HepG2 (cell line): Measurements from ENCODE around the gene MYO1E. TPM values are rescaled to one million over a fixed set of nuclear protein-coding genes. Genes with fewer than 3 reads are reported as not detected.

Experiments
- ARNTL ChIP-seq: sonication (generic); formaldehyde crosslinking; IDR thresholded peaks from 2 replicates; pipeline ENCODE4 v1.4.0; 2020; ENCODE audit warnings: mild to moderate bottlenecking, missing genetic modification reagents
- HNF4A ChIP-seq: sonication (generic); formaldehyde crosslinking; IDR thresholded peaks from 2 replicates; pipeline ENCODE4 v1.4.0; 2020; ENCODE audit warnings: missing genetic modification reagents
- MAFG ChIP-seq: sonication (generic); formaldehyde crosslinking; IDR thresholded peaks from 2 replicates; pipeline ENCODE4 v1.5.1; 2020; ENCODE audit warnings: mild to moderate bottlenecking, missing genetic modification reagents
- RAD21 ChIP-seq: fragments of 450-650 bp; formaldehyde crosslinking; IDR thresholded peaks from 2 replicates; pipeline ENCODE4 v1.5.0; 2020; ENCODE audit warnings: mild to moderate bottlenecking
- RARA ChIP-seq: IDR thresholded peaks from 2 replicates; pipeline ENCODE4 v1.6.1; 2016; ENCODE audit warnings: missing genetic modification reagents, missing compliant biosample characterization
- XBP1 ChIP-seq: sonication (generic); formaldehyde crosslinking; IDR thresholded peaks from 2 replicates; pipeline ENCODE4 v1.5.0; 2020; ENCODE audit warnings: missing genetic modification reagents
- ZGPAT ChIP-seq: IDR thresholded peaks from 2 replicates; pipeline ENCODE4 v1.6.1; 2016; ENCODE audit warnings: mild to moderate bottlenecking
- ZNF597 ChIP-seq: sonication (generic); formaldehyde crosslinking; IDR thresholded peaks from 2 replicates; pipeline ENCODE4 v1.5.0; 2020; ENCODE audit warnings: missing genetic modification reagents
- polyA plus RNA-seq, 8 experiments: library from polyadenylated mRNA; depleted of rRNA in 3 of 8; stranded (reverse) in 7 of 8; unstranded in 1 of 8; fragments of >200 nt; fragmentation: Illumina TruSeq in 4 of 8; extraction: Trizol in 4 of 8; gene quantifications; 2 replicates each; pipeline versions ENCODE4 v1.2.1 to v1.2.3, GENCODE V29; 2011 to 2016; ENCODE audit warnings: low read depth in 4 of 8, missing spikeins in 1 of 8, mixed read lengths in 1 of 8; ENCODE audit not compliant: insufficient read depth in 1 of 8
- total RNA-seq, 5 experiments: library from RNA; depleted of rRNA; stranded (reverse); fragments of >200 nt; fragmentation: Illumina TruSeq; extraction: Trizol; gene quantifications; 2 replicates each; pipeline ENCODE4 v1.2.3, GENCODE V29; 2016; ENCODE audit warnings: low read depth in 1 of 5
- TF ChIP-seq, protein P1 (sequence below): sonication (generic); formaldehyde crosslinking; IDR thresholded peaks from 2 replicates; pipeline ENCODE4 v1.5.1; 2020; ENCODE audit warnings: mild to moderate bottlenecking, missing genetic modification reagents, borderline replicate concordance
- TF ChIP-seq, protein P2 (sequence below): sonication (generic); formaldehyde crosslinking; IDR thresholded peaks from 2 replicates; pipeline ENCODE4 v1.5.0; 2020; ENCODE audit warnings: mild to moderate bottlenecking, missing genetic modification reagents, borderline replicate concordance
- TF ChIP-seq, protein P3 (sequence below): sonication (generic); formaldehyde crosslinking; IDR thresholded peaks from 2 replicates; pipeline ENCODE4 v1.4.0; 2020; ENCODE audit warnings: mild to moderate bottlenecking, missing genetic modification reagents, borderline replicate concordance

Gene MYO1E
- total and polyA plus RNA-seq, 2 of the 13 experiments (the other 11 are each of a cell fraction or from before 2014, with no cell fraction given): 15.7 to 25.1 TPM

DNA sequence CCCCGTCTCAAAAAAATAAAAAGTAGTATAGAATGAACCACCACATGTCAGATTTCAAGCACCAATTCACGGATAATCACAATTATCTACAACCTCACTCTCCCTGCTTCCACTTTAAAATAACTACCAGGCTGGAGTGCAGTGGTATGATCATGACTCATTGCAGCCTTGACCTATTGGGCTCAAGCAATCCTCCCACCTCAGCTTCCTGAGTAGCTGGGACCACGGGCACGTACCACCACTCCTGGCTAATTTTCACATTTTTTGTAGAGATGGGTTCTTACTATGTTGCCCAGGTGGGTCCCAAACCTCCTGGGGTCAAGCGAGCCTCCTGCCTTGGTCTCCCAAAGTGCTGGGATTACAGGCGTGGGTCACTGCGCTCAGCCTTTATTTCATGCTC, 204.1 kb downstream of the MYO1E start (continued):
- TF ChIP-seq, protein P1, sequence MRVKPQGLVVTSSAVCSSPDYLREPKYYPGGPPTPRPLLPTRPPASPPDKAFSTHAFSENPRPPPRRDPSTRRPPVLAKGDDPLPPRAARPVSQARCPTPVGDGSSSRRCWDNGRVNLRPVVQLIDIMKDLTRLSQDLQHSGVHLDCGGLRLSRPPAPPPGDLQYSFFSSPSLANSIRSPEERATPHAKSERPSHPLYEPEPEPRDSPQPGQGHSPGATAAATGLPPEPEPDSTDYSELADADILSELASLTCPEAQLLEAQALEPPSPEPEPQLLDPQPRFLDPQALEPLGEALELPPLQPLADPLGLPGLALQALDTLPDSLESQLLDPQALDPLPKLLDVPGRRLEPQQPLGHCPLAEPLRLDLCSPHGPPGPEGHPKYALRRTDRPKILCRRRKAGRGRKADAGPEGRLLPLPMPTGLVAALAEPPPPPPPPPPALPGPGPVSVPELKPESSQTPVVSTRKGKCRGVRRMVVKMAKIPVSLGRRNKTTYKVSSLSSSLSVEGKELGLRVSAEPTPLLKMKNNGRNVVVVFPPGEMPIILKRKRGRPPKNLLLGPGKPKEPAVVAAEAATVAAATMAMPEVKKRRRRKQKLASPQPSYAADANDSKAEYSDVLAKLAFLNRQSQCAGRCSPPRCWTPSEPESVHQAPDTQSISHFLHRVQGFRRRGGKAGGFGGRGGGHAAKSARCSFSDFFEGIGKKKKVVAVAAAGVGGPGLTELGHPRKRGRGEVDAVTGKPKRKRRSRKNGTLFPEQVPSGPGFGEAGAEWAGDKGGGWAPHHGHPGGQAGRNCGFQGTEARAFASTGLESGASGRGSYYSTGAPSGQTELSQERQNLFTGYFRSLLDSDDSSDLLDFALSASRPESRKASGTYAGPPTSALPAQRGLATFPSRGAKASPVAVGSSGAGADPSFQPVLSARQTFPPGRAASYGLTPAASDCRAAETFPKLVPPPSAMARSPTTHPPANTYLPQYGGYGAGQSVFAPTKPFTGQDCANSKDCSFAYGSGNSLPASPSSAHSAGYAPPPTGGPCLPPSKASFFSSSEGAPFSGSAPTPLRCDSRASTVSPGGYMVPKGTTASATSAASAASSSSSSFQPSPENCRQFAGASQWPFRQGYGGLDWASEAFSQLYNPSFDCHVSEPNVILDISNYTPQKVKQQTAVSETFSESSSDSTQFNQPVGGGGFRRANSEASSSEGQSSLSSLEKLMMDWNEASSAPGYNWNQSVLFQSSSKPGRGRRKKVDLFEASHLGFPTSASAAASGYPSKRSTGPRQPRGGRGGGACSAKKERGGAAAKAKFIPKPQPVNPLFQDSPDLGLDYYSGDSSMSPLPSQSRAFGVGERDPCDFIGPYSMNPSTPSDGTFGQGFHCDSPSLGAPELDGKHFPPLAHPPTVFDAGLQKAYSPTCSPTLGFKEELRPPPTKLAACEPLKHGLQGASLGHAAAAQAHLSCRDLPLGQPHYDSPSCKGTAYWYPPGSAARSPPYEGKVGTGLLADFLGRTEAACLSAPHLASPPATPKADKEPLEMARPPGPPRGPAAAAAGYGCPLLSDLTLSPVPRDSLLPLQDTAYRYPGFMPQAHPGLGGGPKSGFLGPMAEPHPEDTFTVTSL (CRISPR knock-in tag): peak; percentile 68; the same call in 1 of the 2 replicates
- TF ChIP-seq MAFG (CRISPR knock-in tag): no peak
- peak; percentile 21; the same call in 1 of the 2 replicates for TF ChIP-seq RARA (CRISPR knock-in tag)
- TF ChIP-seq, protein P2, sequence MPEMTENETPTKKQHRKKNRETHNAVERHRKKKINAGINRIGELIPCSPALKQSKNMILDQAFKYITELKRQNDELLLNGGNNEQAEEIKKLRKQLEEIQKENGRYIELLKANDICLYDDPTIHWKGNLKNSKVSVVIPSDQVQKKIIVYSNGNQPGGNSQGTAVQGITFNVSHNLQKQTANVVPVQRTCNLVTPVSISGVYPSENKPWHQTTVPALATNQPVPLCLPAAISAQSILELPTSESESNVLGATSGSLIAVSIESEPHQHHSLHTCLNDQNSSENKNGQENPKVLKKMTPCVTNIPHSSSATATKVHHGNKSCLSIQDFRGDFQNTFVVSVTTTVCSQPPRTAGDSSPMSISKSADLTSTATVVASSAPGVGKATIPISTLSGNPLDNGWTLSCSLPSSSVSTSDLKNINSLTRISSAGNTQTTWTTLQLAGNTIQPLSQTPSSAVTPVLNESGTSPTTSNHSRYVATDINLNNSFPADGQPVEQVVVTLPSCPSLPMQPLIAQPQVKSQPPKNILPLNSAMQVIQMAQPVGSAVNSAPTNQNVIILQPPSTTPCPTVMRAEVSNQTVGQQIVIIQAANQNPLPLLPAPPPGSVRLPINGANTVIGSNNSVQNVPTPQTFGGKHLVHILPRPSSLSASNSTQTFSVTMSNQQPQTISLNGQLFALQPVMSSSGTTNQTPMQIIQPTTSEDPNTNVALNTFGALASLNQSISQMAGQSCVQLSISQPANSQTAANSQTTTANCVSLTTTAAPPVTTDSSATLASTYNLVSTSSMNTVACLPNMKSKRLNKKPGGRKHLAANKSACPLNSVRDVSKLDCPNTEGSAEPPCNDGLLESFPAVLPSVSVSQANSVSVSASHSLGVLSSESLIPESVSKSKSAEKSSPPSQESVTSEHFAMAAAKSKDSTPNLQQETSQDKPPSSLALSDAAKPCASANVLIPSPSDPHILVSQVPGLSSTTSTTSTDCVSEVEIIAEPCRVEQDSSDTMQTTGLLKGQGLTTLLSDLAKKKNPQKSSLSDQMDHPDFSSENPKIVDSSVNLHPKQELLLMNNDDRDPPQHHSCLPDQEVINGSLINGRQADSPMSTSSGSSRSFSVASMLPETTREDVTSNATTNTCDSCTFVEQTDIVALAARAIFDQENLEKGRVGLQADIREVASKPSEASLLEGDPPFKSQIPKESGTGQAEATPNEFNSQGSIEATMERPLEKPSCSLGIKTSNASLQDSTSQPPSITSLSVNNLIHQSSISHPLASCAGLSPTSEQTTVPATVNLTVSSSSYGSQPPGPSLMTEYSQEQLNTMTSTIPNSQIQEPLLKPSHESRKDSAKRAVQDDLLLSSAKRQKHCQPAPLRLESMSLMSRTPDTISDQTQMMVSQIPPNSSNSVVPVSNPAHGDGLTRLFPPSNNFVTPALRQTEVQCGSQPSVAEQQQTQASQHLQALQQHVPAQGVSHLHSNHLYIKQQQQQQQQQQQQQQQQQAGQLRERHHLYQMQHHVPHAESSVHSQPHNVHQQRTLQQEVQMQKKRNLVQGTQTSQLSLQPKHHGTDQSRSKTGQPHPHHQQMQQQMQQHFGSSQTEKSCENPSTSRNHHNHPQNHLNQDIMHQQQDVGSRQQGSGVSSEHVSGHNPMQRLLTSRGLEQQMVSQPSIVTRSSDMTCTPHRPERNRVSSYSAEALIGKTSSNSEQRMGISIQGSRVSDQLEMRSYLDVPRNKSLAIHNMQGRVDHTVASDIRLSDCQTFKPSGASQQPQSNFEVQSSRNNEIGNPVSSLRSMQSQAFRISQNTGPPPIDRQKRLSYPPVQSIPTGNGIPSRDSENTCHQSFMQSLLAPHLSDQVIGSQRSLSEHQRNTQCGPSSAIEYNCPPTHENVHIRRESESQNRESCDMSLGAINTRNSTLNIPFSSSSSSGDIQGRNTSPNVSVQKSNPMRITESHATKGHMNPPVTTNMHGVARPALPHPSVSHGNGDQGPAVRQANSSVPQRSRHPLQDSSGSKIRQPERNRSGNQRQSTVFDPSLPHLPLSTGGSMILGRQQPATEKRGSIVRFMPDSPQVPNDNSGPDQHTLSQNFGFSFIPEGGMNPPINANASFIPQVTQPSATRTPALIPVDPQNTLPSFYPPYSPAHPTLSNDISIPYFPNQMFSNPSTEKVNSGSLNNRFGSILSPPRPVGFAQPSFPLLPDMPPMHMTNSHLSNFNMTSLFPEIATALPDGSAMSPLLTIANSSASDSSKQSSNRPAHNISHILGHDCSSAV (CRISPR knock-in tag): no peak
- TF ChIP-seq, protein P3, sequence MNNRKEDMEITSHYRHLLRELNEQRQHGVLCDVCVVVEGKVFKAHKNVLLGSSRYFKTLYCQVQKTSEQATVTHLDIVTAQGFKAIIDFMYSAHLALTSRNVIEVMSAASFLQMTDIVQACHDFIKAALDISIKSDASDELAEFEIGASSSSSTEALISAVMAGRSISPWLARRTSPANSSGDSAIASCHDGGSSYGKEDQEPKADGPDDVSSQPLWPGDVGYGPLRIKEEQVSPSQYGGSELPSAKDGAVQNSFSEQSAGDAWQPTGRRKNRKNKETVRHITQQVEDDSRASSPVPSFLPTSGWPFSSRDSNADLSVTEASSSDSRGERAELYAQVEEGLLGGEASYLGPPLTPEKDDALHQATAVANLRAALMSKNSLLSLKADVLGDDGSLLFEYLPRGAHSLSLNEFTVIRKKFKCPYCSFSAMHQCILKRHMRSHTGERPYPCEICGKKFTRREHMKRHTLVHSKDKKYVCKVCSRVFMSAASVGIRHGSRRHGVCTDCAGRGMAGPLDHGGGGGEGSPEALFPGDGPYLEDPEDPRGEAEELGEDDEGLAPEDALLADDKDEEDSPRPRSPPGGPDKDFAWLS (CRISPR knock-in tag): no peak
- no peak for TF ChIP-seq RAD21 (CRISPR knock-in tag)
- no peak for TF ChIP-seq ZNF597
- TF ChIP-seq XBP1: no peak
- TF ChIP-seq ZGPAT (CRISPR knock-in tag): no peak
- TF ChIP-seq ARNTL (CRISPR knock-in tag): 0 out of 2 replicates have a peak, but pooled peaks have one; percentile 30
- peak; percentile 14; the same call in 1 of the 2 replicates for TF ChIP-seq HNF4A (CRISPR knock-in tag)
